ENCODE results near the gene ZNF814.

GRCh38 chr19:57867868-57868492, 20.9 kb downstream of the ZNF814 start:
- TF ChIP-seq CTCF (IDR thresholded peaks at IDR 0.05; ENCODE audit: insufficient read depth, low read depth, low read length) (no peak), EZH2 (IDR thresholded peaks at IDR 0.05; ENCODE audit: insufficient read depth, low read length) (no peak)
